Neural cell (in vitro differentiated cells): ENCODE results near the gene PRKCG. TPM values are rescaled to one million over a fixed set of nuclear protein-coding genes. Genes with fewer than 3 reads are reported as not detected.

ENCODE experiments used
- H2AFZ ChIP-seq: fragments of 200-600, 300-800 bp; sonication (generic), shearing (Covaris generic); 2 replicates; pipeline ENCODE4 v1.6.0; 2014; ENCODE audit warnings: low read depth, mild to moderate bottlenecking, antibody characterized with exemption, low read length, moderate library complexity
- H3F3A ChIP-seq: fragments of 200-600 bp; shearing (Covaris generic); 2 replicates; pipeline ENCODE4 v1.6.1; 2016; ENCODE audit warnings: mild to moderate bottlenecking, moderate library complexity, mixed read lengths, antibody characterized with exemption, low read length; ENCODE audit not compliant: insufficient read depth, poor library complexity, severe bottlenecking
- H3K27ac ChIP-seq: fragments of 200-600, 300-800 bp; sonication (generic), shearing (Covaris generic); 2 replicates; pipeline ENCODE4 v1.5.1; 2014; ENCODE audit warnings: mild to moderate bottlenecking, low read length, moderate library complexity
- H3K27me3 ChIP-seq: fragments of 300-800, 200-600 bp; sonication (generic), shearing (Covaris generic); 2 replicates; pipeline ENCODE4 v1.6.0; 2014; ENCODE audit warnings: mild to moderate bottlenecking, low read depth, low read length, moderate library complexity; ENCODE audit not compliant: insufficient read depth
- H3K36me3 ChIP-seq: fragments of 300-800, 200-600 bp; sonication (generic), shearing (Covaris generic); 2 replicates; pipeline ENCODE4 v1.5.1; 2014; ENCODE audit warnings: mild to moderate bottlenecking, antibody characterized with exemption, low read length, moderate library complexity; ENCODE audit not compliant: insufficient read depth
- H3K4me2 ChIP-seq: fragments of 300-800, 200-600 bp; sonication (generic), shearing (Covaris generic); 2 replicates; pipeline ENCODE4 v1.6.0; 2014; ENCODE audit warnings: mild to moderate bottlenecking, low read length
- H3K4me3 ChIP-seq: fragments of 300-800, 200-600 bp; sonication (generic), shearing (Covaris generic); 2 replicates; pipeline ENCODE4 v1.5.1; 2014; ENCODE audit warnings: mild to moderate bottlenecking, low read length, moderate library complexity
- H3K79me2 ChIP-seq: fragments of 200-600 bp; shearing (Covaris generic); replicated peaks from 2 replicates; pipeline ENCODE4 v1.6.0; 2014; ENCODE audit warnings: mild to moderate bottlenecking, low read length, moderate library complexity; ENCODE audit not compliant: insufficient read depth
- H3K9ac ChIP-seq: fragments of 300-800, 200-600 bp; sonication (generic), shearing (Covaris generic); 2 replicates; pipeline ENCODE4 v1.6.1; 2016; ENCODE audit warnings: mild to moderate bottlenecking, low read length, mixed read lengths
- H3K9me2 ChIP-seq: fragments of 200-600 bp; shearing (Covaris generic); 2 replicates; pipeline ENCODE4 v1.6.1; 2016; ENCODE audit warnings: mild to moderate bottlenecking, low read length, mixed read lengths; ENCODE audit not compliant: insufficient read depth
- H3K9me3 ChIP-seq: fragments of 200-600, 300-800 bp; sonication (generic), shearing (Covaris generic); 2 replicates; pipeline ENCODE4 v1.6.1; 2016; ENCODE audit warnings: mild to moderate bottlenecking, mixed run types, low read length, moderate library complexity, mixed read lengths
- H4K20me1 ChIP-seq: fragments of 200-600 bp; shearing (Covaris generic); 2 replicates; pipeline ENCODE4 v1.6.1; 2016; ENCODE audit warnings: mild to moderate bottlenecking, mixed run types; ENCODE audit not compliant: insufficient read depth
- EP300 ChIP-seq: fragments of 450-650 bp; conservative IDR thresholded peaks from 2 replicates; pipeline ENCODE4 v1.6.1; 2014; ENCODE audit warnings: antibody characterized with exemption, mild to moderate bottlenecking, moderate library complexity; ENCODE audit not compliant: poor library complexity, severe bottlenecking
- EZH2 ChIP-seq: fragments of 200-600, 300-800 bp; shearing (Covaris generic), sonication (generic); IDR thresholded peaks from 2 replicates; pipeline ENCODE4 v1.6.1; 2014; ENCODE audit warnings: antibody characterized with exemption, low read length, borderline replicate concordance, mild to moderate bottlenecking; ENCODE audit not compliant: insufficient read depth, poor library complexity, severe bottlenecking
- MXI1 ChIP-seq: fragments of 450-650 bp; conservative IDR thresholded peaks from 2 replicates; pipeline ENCODE4 v1.6.1; 2014; ENCODE audit warnings: antibody characterized with exemption, mild to moderate bottlenecking; ENCODE audit not compliant: poor library complexity, severe bottlenecking
- POLR2AphosphoS5 ChIP-seq: IDR thresholded peaks from 2 replicates; pipeline ENCODE4 v1.6.1; 2012
- RAD21 ChIP-seq: fragments of 450-650 bp; conservative IDR thresholded peaks from 2 replicates; pipeline ENCODE4 v1.6.1; 2014; ENCODE audit warnings: antibody characterized with exemption, mild to moderate bottlenecking, moderate library complexity
- SMC3 ChIP-seq: fragments of 450-650 bp; conservative IDR thresholded peaks from 2 replicates; pipeline ENCODE4 v1.6.1; 2014; ENCODE audit warnings: antibody characterized with exemption, mild to moderate bottlenecking, moderate library complexity; ENCODE audit not compliant: poor library complexity
- TAF1 ChIP-seq: IDR thresholded peaks from 2 replicates; pipeline ENCODE4 v1.6.1; 2012; ENCODE audit warnings: low read depth
- polyA plus RNA-seq: library from polyadenylated mRNA; depleted of rRNA; stranded (reverse); fragments of >200 nt; gene quantifications from 2 replicates; pipeline ENCODE4 v1.2.3, GENCODE V29; 2014
- TF ChIP-seq, protein P1 (sequence below): fragments of 450-650 bp; IDR thresholded peaks from 2 replicates; pipeline ENCODE4 v1.5.1; 2014; ENCODE audit warnings: antibody characterized with exemption, mild to moderate bottlenecking, moderate library complexity; ENCODE audit not compliant: poor library complexity, severe bottlenecking
- TF ChIP-seq, protein P2 (sequence below): IDR thresholded peaks from 2 replicates; pipeline ENCODE4 v1.6.1; 2012; ENCODE audit warnings: borderline replicate concordance

PRKCG gene
- polyA plus RNA-seq, 1 donor from 2014 or later: 0.99 TPM

DNA sequence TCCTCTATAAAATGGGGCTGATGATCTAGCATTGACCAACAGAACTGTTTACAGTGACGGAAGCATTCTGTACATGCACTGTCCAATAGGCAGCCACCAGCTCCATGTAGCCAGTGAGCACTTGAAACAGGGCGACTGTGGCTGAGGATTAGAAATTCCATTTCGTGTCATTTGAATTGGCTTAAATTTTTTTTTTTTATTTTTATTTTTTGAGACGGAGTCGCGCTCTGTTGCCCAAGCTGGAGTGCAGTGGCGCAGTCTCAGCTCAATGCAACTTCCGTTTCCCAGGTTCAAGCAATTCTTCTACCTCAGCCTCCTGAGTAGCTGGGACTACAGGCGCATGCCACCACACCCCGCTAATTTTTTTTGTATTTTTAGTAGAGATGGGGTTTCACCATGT lies 3.0 kb downstream of the PRKCG start:
- Histone ChIP-seq H2AFZ (no peak overlapping the region), H4K20me1 (no peaks in the 10 kb centered on the region), H3K36me3 (no peaks in the 10 kb centered on the region), H3K4me2 (no peak overlapping the region), H3K79me2 (no peaks in the 10 kb centered on the region), H3F3A (no peaks in the 10 kb centered on the region), H3K9me2 (no peaks in the 10 kb centered on the region), H3K9ac (no peak overlapping the region), H3K27ac (no peak overlapping the region), H3K4me3 (no peak overlapping the region), H3K9me3 (no peaks in the 10 kb centered on the region), H3K27me3 (no peaks in the 10 kb centered on the region)
- TF ChIP-seq TAF1: no peak
- TF ChIP-seq POLR2AphosphoS5: no peak
- TF ChIP-seq EP300: no peak
- TF ChIP-seq SMC3: no peak
- TF ChIP-seq RAD21: no peak
- TF ChIP-seq, protein P1, sequence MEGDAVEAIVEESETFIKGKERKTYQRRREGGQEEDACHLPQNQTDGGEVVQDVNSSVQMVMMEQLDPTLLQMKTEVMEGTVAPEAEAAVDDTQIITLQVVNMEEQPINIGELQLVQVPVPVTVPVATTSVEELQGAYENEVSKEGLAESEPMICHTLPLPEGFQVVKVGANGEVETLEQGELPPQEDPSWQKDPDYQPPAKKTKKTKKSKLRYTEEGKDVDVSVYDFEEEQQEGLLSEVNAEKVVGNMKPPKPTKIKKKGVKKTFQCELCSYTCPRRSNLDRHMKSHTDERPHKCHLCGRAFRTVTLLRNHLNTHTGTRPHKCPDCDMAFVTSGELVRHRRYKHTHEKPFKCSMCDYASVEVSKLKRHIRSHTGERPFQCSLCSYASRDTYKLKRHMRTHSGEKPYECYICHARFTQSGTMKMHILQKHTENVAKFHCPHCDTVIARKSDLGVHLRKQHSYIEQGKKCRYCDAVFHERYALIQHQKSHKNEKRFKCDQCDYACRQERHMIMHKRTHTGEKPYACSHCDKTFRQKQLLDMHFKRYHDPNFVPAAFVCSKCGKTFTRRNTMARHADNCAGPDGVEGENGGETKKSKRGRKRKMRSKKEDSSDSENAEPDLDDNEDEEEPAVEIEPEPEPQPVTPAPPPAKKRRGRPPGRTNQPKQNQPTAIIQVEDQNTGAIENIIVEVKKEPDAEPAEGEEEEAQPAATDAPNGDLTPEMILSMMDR: no peak
- TF ChIP-seq EZH2: no peak
- no peak for TF ChIP-seq MXI1
- TF ChIP-seq, protein P2, sequence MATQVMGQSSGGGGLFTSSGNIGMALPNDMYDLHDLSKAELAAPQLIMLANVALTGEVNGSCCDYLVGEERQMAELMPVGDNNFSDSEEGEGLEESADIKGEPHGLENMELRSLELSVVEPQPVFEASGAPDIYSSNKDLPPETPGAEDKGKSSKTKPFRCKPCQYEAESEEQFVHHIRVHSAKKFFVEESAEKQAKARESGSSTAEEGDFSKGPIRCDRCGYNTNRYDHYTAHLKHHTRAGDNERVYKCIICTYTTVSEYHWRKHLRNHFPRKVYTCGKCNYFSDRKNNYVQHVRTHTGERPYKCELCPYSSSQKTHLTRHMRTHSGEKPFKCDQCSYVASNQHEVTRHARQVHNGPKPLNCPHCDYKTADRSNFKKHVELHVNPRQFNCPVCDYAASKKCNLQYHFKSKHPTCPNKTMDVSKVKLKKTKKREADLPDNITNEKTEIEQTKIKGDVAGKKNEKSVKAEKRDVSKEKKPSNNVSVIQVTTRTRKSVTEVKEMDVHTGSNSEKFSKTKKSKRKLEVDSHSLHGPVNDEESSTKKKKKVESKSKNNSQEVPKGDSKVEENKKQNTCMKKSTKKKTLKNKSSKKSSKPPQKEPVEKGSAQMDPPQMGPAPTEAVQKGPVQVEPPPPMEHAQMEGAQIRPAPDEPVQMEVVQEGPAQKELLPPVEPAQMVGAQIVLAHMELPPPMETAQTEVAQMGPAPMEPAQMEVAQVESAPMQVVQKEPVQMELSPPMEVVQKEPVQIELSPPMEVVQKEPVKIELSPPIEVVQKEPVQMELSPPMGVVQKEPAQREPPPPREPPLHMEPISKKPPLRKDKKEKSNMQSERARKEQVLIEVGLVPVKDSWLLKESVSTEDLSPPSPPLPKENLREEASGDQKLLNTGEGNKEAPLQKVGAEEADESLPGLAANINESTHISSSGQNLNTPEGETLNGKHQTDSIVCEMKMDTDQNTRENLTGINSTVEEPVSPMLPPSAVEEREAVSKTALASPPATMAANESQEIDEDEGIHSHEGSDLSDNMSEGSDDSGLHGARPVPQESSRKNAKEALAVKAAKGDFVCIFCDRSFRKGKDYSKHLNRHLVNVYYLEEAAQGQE: no peak

DNA sequence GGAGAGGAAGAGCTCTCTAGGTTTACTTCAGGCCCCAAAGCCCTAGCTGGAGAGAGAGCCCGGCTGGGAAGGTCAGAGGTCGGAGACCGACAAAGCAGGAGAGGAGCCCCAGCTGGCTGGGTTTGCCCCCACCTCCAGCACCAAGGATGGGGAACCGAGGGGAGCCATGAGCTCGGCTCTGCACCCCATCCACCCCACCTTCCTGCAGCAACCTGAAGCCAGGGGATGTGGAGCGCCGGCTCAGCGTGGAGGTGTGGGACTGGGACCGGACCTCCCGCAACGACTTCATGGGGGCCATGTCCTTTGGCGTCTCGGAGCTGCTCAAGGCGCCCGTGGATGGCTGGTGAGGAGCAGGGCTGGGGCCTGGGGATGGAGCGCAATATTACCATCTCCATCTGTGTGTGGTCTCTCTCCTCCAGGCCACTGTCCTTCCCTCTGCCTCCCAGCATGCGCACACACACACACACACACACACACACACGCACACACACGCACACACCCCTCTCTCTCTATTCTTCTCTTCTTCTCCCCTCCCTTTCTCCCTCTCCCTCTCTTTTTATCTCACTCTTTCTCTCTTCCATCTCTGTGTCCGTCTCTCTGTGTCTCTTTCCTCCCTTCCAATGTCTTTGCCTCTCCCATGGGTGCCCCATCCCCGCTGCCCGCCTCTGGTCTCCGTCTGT lies 10.4 kb downstream of the PRKCG start:
- Histone ChIP-seq H3K9me3 (no peaks in the 10 kb centered on the region), H3K9ac (no peak overlapping the region), H3K36me3 (no peaks in the 10 kb centered on the region), H3K4me3 (no peak overlapping the region), H3K27me3 (no peaks in the 10 kb centered on the region), H3K4me2 (no peak overlapping the region), H3F3A (no peaks in the 10 kb centered on the region), H3K79me2 (no peaks in the 10 kb centered on the region), H2AFZ (no peak overlapping the region), H3K9me2 (no peaks in the 10 kb centered on the region), H3K27ac (no peak overlapping the region), H4K20me1 (no peaks in the 10 kb centered on the region)
- TF ChIP-seq EZH2: no peak
- TF ChIP-seq EP300: no peak
- TF ChIP-seq, protein P2: no peak
